ENCODE results near the gene LMAN1. TPM values are rescaled to one million over a fixed set of nuclear protein-coding genes. Genes with fewer than 3 reads are reported as not detected.

The LMAN1 gene
- total RNA-seq, 1 experiment from 2014 or later: 36.6 TPM

GRCh38 chr18:59372975-59373374 is 13.9 kb upstream of the LMAN1 start:
- no peak for DNase-seq (ENCODE audit: low spot score)

- DNase-seq (ENCODE audit: low spot score): no peak
Observed at GRCh38 chr18:59360381-59360780, 1.3 kb upstream of the LMAN1 start.

DNA sequence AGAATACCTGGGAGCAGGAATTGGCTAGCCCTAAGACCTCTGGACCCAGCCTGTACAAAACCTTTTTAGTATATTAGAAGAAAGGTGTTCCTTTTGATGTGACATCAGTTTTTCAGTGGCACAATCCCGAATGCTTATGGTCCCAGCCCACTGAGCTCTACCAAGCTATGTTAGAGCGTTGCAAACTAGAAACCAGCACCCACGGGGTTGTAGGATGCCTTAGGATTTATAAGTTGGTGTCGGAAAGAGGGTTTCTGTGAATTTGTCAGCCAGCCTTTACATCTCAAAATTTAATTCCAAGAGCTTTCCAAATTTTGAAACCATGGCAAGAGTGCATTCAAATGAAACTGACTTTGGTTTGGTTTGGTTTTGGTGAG is 499 bp upstream of the LMAN1 start:
- no peak for DNase-seq (ENCODE audit: low spot score)

DNA sequence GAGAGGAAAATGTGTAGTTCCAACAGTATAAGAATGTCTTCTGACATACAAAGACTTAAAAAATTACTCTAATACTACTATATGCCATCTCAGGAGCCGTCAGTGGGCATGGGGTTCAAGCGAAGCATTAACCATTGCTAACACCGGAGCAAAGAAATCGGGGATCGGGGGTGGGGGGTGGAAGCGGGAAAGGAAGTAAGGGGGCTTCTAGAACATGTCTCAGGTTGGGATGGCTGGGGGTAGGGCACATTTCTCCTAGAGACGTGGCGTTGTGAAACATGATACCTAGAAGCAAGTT is 702 bp downstream of the LMAN1 start:
- DNase-seq (ENCODE audit: low spot score): no peak

GRCh38 chr18:59357928-59358327 is 1.1 kb downstream of the LMAN1 start:
- DNase-seq (ENCODE audit: low spot score): peak; percentile 19

- no peak for DNase-seq (ENCODE audit: low spot score)
Observed at GRCh38 chr18:59354731-59355130, 4.3 kb downstream of the LMAN1 start.

GRCh38 chr18:59353079-59353680 is 5.9 kb downstream of the LMAN1 start:
- no peak for DNase-seq (ENCODE audit: low spot score)

- no peak for DNase-seq (ENCODE audit: low spot score)
Observed at GRCh38 chr18:59352250-59352855, 6.7 kb downstream of the LMAN1 start.

- DNase-seq (ENCODE audit: low spot score): no peak
Observed at GRCh38 chr18:59345556-59345955, 13.5 kb downstream of the LMAN1 start.

GRCh38 chr18:59344996-59345395 is 14.1 kb downstream of the LMAN1 start:
- no peak for DNase-seq (ENCODE audit: low spot score)

DNA sequence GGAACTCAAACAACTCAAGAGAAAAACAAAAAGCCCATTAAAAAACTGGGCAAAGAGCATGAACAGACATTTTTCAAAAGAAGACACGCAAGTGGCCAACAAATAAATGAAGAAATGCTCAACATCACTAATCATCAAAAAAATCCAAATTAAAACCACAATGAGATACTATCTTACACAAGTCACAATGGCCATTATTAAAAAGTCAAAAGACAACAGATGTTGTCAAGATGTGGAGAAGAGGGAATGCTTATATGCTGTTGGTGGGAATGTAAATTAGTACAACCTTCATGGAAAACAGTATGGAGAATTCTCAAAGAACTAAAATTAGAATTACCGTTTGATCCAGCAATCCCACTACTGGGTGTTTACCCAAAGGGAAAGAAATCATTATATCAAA is 15.1 kb downstream of the LMAN1 start:
- no peak for DNase-seq (ENCODE audit: low spot score)

DNA sequence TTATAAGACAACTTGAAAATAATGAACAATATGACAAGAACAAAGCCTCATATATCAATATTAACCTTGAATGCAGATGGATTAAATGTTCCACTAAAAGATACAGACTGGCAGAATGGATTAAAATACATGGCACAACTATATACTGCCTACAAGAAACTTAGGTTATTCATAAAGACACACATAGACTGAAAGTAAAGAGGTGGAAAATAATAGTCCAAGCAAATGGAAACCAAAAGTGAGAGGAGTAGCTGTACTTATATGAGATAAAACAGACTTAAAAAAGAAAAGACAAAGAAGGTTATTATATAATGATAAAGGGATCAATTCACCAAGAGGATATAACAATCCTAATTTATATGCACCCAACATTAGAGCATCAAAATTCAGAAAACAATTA is 18.2 kb downstream of the LMAN1 start:
- DNase-seq (ENCODE audit: low spot score): no peak

GRCh38 chr18:59340312-59340711 is 18.8 kb downstream of the LMAN1 start:
- no peak for DNase-seq (ENCODE audit: low spot score)

- no peak for DNase-seq (ENCODE audit: low spot score)
Observed at GRCh38 chr18:59332986-59333385, 26.1 kb downstream of the LMAN1 start.

- no peak for DNase-seq (ENCODE audit: low spot score)
Observed at GRCh38 chr18:59328683-59329082, 30.4 kb downstream of the LMAN1 start.

GRCh38 chr18:59325965-59326364 is 33.1 kb downstream of the LMAN1 start:
- no peak for DNase-seq (ENCODE audit: low spot score)

DNA sequence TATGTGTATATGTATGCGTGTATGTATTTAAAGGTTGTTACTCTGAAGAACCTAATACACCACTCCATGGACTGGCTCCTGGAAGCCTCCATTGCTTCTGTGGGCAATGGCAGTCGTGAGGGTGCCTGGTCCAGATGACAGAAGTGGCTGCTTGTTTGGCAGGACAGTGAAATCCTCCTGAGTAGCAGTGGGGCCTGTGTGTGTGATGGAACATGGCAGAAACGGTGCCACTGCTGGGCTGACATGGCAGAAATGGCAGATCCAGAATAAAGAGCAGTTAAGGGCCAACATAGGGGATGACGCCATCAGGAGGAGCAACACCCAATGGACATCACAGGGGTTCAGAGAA is 34.5 kb downstream of the LMAN1 start:
- DNase-seq (ENCODE audit: low spot score): no peak

- no peak for DNase-seq (ENCODE audit: low spot score)
Observed at GRCh38 chr18:59323931-59324622, 35.0 kb downstream of the LMAN1 start.

GRCh38 chr18:59318460-59319050 is 40.5 kb downstream of the LMAN1 start, which contains the start of gene CPLX4:
TSS of gene CPLX4 (minus strand) at chr18:59318649. CDS start at chr18:59318462, 187 bp downstream.
- DNase-seq (ENCODE audit: low spot score): no peak

GRCh38 chr18:59311631-59312030 is 47.4 kb downstream of the LMAN1 start:
- no peak for DNase-seq (ENCODE audit: low spot score)

GRCh38 chr18:59308938-59309260 is 50.2 kb downstream of the LMAN1 start:
- DNase-seq (ENCODE audit: low spot score): no peak

GRCh38 chr18:59308248-59308937 is 50.7 kb downstream of the LMAN1 start:
- peak; percentile 59 for DNase-seq (ENCODE audit: low spot score)

GRCh38 chr18:59306640-59307039 is 52.4 kb downstream of the LMAN1 start:
- no peak for DNase-seq (ENCODE audit: low spot score)

All from HT-29 (cell line).